Measurements from ENCODE around the gene EMILIN2. TPM values are rescaled to one million over a fixed set of nuclear protein-coding genes. Genes with fewer than 3 reads are reported as not detected.

Gene EMILIN2
- total RNA-seq, 6 donors from 2014 or later, result 31.9 to 59.2 (median 43.6) TPM

- Histone ChIP-seq H3K4me1 (peaks cover 15 to 35% (median 22%) of the 10 kb centered on the region in 4 donors), H3K36me3 (no peaks in the 10 kb centered on the region), H3K27ac (peak overlapping the region in 1 of 4 donors; percentile 32), H3K27me3 (peaks cover 0 to 13% (median 8%) of the 10 kb centered on the region in 4 donors), H3K4me3 (no peak overlapping the region), H3K9me3 (no peaks in the 10 kb centered on the region)
- DNase-seq (peak in 1 of 2 donors; percentile 34), ATAC-seq (ENCODE audit: low FRiP score in 2 of 2) (peak; percentile 4 to 28)
- WGBS, 2 donors, result 64 to 73% methylated on average over 4 of the region's 4 CpGs
- TF ChIP-seq POLR2AphosphoS5 (IDR thresholded peaks at IDR 0.05) (peak in 1 of 2 donors; percentile 14), CTCF (IDR thresholded peaks at IDR 0.05) (no peak), POLR2A (IDR thresholded peaks at IDR 0.05) (peak in 1 of 4 donors; percentile 32), EP300 (IDR thresholded peaks at IDR 0.05) (no peak)
These were observed 1.6 kb upstream of the EMILIN2 start for GRCh38 chr18:2845172-2845571.

- TF ChIP-seq POLR2A (IDR thresholded peaks at IDR 0.05), result no peak
- H3K9me3 ChIP-seq, result no peaks in the 10 kb centered on the region
- WGBS, 2 donors, result 0% methylated on average over 14 to 54 of the region's 80 CpGs
- H3K27ac ChIP-seq, result peak overlapping the region; percentile 54 to 85 (median 82)
- peaks cover 0 to 13% (median 8%) of the 10 kb centered on the region in 4 donors for H3K27me3 ChIP-seq
- DNase-seq (peak in 1 of 2 donors; percentile 88), ATAC-seq (ENCODE audit: low FRiP score in 2 of 2) (peak; percentile 17 to 67)
- peaks cover 15 to 35% (median 22%) of the 10 kb centered on the region in 4 donors for H3K4me1 ChIP-seq
- H3K4me3 ChIP-seq, result peak overlapping the region; percentile 15 to 58 (median 54)
- no peaks in the 10 kb centered on the region for H3K36me3 ChIP-seq
These were observed 776 bp downstream of the EMILIN2 start for GRCh38 chr18:2847317-2848246.

GRCh38 chr18:2848247-2849246 is 1.7 kb downstream of the EMILIN2 start:
- H3K4me3 ChIP-seq, result peak overlapping the region in 3 of 4 donors; percentile 53 to 58 (median 54)
- 23 to 26% methylated on average over 17 of the region's 17 CpGs for WGBS, 2 donors

GRCh38 chr18:2850816-2851215 is 4.0 kb downstream of the EMILIN2 start:
- Histone ChIP-seq H3K36me3 (no peaks in the 10 kb centered on the region), H3K9me3 (no peaks in the 10 kb centered on the region), H3K4me1 (peaks cover 17 to 35% (median 23%) of the 10 kb centered on the region in 4 donors), H3K27ac (no peak overlapping the region), H3K4me3 (no peak overlapping the region), H3K27me3 (peaks cover 0 to 13% (median 8%) of the 10 kb centered on the region in 4 donors)
- WGBS, 2 donors, result 97 to 100% methylated on average over 2 of the region's 2 CpGs
- TF ChIP-seq POLR2AphosphoS5 (IDR thresholded peaks at IDR 0.05) (no peak), EP300 (IDR thresholded peaks at IDR 0.05) (no peak), POLR2A (IDR thresholded peaks at IDR 0.05) (no peak), CTCF (IDR thresholded peaks at IDR 0.05) (no peak)
- no peak for ATAC-seq (ENCODE audit: low FRiP score in 2 of 2)
- DNase-seq, result no peak

More at GRCh38 chr18:2848247-2849246, 1.7 kb downstream of the EMILIN2 start:
- no peaks in the 10 kb centered on the region for H3K36me3 ChIP-seq
- peaks cover 0 to 13% (median 8%) of the 10 kb centered on the region in 4 donors for H3K27me3 ChIP-seq
- H3K27ac ChIP-seq, result peak overlapping the region; percentile 54 to 85 (median 82)
- no peak for ATAC-seq (ENCODE audit: low FRiP score in 2 of 2)
- no peaks in the 10 kb centered on the region for H3K9me3 ChIP-seq
- no peak for DNase-seq
- TF ChIP-seq POLR2A (IDR thresholded peaks at IDR 0.05), result no peak
- no peak for TF ChIP-seq CTCF (IDR thresholded peaks at IDR 0.05)
- no peak for TF ChIP-seq POLR2AphosphoS5 (IDR thresholded peaks at IDR 0.05)
- TF ChIP-seq EP300 (IDR thresholded peaks at IDR 0.05), result no peak
- H3K4me1 ChIP-seq, result peaks cover 15 to 35% (median 22%) of the 10 kb centered on the region in 4 donors
